ENCODE data around the gene CD72. TPM values are rescaled to one million over a fixed set of nuclear protein-coding genes. Genes with fewer than 3 reads are reported as not detected.

CD72 gene
- total RNA-seq, 4 donors from 2014 or later: 1.1 to 37.6 (median 3.9) TPM

- no peak for TF ChIP-seq CTCF (IDR thresholded peaks at IDR 0.05; ENCODE audit: low read depth)
Measured at GRCh38 chr9:35598866-35599590, 19.2 kb downstream of the CD72 start.

- TF ChIP-seq CTCF (IDR thresholded peaks at IDR 0.05; ENCODE audit: low read depth): no peak
Measured at GRCh38 chr9:35594471-35594870, 23.7 kb downstream of the CD72 start.

GRCh38 chr9:35593581-35593980, 24.6 kb downstream of the CD72 start:
- TF ChIP-seq CTCF (IDR thresholded peaks at IDR 0.05; ENCODE audit: low read depth): no peak

- TF ChIP-seq CTCF (IDR thresholded peaks at IDR 0.05; ENCODE audit: low read depth): no peak
Measured at GRCh38 chr9:35579130-35579529, 39.1 kb downstream of the CD72 start.

- TF ChIP-seq CTCF (IDR thresholded peaks at IDR 0.05; ENCODE audit: low read depth): no peak
Measured at GRCh38 chr9:35577486-35577885, 40.7 kb downstream of the CD72 start.

GRCh38 chr9:35575478-35575877, 42.7 kb downstream of the CD72 start:
- no peak for TF ChIP-seq CTCF (IDR thresholded peaks at IDR 0.05; ENCODE audit: low read depth)

GRCh38 chr9:35574578-35575122, 43.6 kb downstream of the CD72 start:
- no peak for TF ChIP-seq CTCF (IDR thresholded peaks at IDR 0.05; ENCODE audit: low read depth)
